Measurements from ENCODE around the gene NEU3. TPM values are rescaled to one million over a fixed set of nuclear protein-coding genes. Genes with fewer than 3 reads are reported as not detected.

NEU3 gene
- total RNA-seq, 1 experiment from 2014 or later = 29.0 TPM

DNA sequence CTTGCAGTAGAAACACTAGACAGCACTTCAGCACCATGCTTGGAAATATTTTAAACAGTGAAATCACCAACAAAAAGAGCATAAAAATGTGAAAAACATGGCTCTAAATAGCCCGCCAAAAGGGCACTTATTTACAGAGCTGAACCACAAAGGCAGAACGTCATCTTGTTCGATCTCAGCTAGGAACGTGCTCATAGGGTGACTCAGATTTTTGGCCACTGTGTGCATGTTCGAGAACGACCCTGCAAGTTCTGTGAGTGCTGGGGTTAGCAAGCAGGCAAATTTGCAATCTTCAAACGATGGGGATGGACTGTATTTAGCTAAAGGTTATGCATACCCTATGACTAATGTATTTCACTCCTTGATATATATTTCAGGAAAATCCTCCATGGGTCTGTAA, 77.3 kb downstream of the NEU3 start:
- POLR2A ChIA-PET = no interaction called here
- TF ChIP-seq, protein P1, sequence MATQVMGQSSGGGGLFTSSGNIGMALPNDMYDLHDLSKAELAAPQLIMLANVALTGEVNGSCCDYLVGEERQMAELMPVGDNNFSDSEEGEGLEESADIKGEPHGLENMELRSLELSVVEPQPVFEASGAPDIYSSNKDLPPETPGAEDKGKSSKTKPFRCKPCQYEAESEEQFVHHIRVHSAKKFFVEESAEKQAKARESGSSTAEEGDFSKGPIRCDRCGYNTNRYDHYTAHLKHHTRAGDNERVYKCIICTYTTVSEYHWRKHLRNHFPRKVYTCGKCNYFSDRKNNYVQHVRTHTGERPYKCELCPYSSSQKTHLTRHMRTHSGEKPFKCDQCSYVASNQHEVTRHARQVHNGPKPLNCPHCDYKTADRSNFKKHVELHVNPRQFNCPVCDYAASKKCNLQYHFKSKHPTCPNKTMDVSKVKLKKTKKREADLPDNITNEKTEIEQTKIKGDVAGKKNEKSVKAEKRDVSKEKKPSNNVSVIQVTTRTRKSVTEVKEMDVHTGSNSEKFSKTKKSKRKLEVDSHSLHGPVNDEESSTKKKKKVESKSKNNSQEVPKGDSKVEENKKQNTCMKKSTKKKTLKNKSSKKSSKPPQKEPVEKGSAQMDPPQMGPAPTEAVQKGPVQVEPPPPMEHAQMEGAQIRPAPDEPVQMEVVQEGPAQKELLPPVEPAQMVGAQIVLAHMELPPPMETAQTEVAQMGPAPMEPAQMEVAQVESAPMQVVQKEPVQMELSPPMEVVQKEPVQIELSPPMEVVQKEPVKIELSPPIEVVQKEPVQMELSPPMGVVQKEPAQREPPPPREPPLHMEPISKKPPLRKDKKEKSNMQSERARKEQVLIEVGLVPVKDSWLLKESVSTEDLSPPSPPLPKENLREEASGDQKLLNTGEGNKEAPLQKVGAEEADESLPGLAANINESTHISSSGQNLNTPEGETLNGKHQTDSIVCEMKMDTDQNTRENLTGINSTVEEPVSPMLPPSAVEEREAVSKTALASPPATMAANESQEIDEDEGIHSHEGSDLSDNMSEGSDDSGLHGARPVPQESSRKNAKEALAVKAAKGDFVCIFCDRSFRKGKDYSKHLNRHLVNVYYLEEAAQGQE (IDR thresholded peaks at IDR 0.05; ENCODE audit: insufficient read depth in 1 of 2, low read depth in 2 of 2, low read length in 1 of 2) = no peak
- TF ChIP-seq POLR2AphosphoS5 (IDR thresholded peaks at IDR 0.05; ENCODE audit: low read depth, low read length) (no peak), SIN3A (IDR thresholded peaks at IDR 0.05; ENCODE audit: borderline replicate concordance, insufficient read depth, low read depth, low read length) (no peak), TCF7L2 (IDR thresholded peaks at IDR 0.05; ENCODE audit: low read depth, low read length) (no peak)
- TF ChIP-seq, protein P2, sequence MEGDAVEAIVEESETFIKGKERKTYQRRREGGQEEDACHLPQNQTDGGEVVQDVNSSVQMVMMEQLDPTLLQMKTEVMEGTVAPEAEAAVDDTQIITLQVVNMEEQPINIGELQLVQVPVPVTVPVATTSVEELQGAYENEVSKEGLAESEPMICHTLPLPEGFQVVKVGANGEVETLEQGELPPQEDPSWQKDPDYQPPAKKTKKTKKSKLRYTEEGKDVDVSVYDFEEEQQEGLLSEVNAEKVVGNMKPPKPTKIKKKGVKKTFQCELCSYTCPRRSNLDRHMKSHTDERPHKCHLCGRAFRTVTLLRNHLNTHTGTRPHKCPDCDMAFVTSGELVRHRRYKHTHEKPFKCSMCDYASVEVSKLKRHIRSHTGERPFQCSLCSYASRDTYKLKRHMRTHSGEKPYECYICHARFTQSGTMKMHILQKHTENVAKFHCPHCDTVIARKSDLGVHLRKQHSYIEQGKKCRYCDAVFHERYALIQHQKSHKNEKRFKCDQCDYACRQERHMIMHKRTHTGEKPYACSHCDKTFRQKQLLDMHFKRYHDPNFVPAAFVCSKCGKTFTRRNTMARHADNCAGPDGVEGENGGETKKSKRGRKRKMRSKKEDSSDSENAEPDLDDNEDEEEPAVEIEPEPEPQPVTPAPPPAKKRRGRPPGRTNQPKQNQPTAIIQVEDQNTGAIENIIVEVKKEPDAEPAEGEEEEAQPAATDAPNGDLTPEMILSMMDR (IDR thresholded peaks at IDR 0.05) = no peak; the same call in 1 of the 2 replicates
- in situ Hi-C loops (cut with HindIII; ENCODE audit: low pct_unique_long_range_greater_than_20kb, low sequenced_read_pairs) = no loop called here

More for the DNA sequence above, 77.3 kb downstream of the NEU3 start:
- peaks cover 19% of the 10 kb centered on the region for H3K27me3 ChIP-seq (ENCODE audit: control insufficient read depth, insufficient read depth, low read length)
- H3K27ac ChIP-seq (ENCODE audit: low read length) = no peak overlapping the region
- intact Hi-C loops (cut with micrococcal nuclease; ENCODE audit: unreplicated experiment) = no loop called here
- H3K36me3 ChIP-seq (ENCODE audit: control insufficient read depth, insufficient read depth, low read length) = no peaks in the 10 kb centered on the region
- CTCF ChIA-PET = interaction anchor here (0.6 kb wide), 1 partner anchor 43 kb away, joined by 3 read pairs; no protein-coding TSS in a partner anchor
- H3K4me3 ChIP-seq (ENCODE audit: low read depth in 2 of 2, low read length in 2 of 2) = no peak overlapping the region
- BruUV-seq (replicated peaks) = no TSS peak
- DNase-seq (ENCODE audit: low read depth, low spot score) = no peak
- no peaks in the 10 kb centered on the region for H3K9me3 ChIP-seq (ENCODE audit: control insufficient read depth, insufficient read depth, low read depth, low read length)
- ATAC-seq = no peak
- no peaks in the 10 kb centered on the region for H3K4me1 ChIP-seq (ENCODE audit: control insufficient read depth, insufficient read depth, low read length)

Other genes with a start within 250 kb of the NEU3 start
- 23.6 TPM for gene RNF169, start 240.1 kb upstream of the NEU3 start, total RNA-seq (2021; ENCODE audit: unreplicated experiment)
- gene XRRA1, start 39.8 kb upstream of the NEU3 start, total RNA-seq (2021; ENCODE audit: unreplicated experiment) = 34.1 TPM
- 242 TPM for gene SPCS2, start 39.7 kb upstream of the NEU3 start, total RNA-seq (2021; ENCODE audit: unreplicated experiment)
- not detected for gene OR2AT4, start 107.9 kb downstream of the NEU3 start, total RNA-seq (2021; ENCODE audit: unreplicated experiment)
- 0.77 TPM for gene SLCO2B1, start 162.2 kb downstream of the NEU3 start, total RNA-seq (2021; ENCODE audit: unreplicated experiment)

Measured in Panc1 (cell line).